Embryonic facial prominence (tissue), 1 donor: ENCODE measurements around the gene LENEP.

ENCODE experiments used
- DNase-seq: peaks from one replicate; pipeline ENCODE4 v3.0.0-alpha.2; 2016; ENCODE audit errors: extremely low spot score

LENEP gene

DNA sequence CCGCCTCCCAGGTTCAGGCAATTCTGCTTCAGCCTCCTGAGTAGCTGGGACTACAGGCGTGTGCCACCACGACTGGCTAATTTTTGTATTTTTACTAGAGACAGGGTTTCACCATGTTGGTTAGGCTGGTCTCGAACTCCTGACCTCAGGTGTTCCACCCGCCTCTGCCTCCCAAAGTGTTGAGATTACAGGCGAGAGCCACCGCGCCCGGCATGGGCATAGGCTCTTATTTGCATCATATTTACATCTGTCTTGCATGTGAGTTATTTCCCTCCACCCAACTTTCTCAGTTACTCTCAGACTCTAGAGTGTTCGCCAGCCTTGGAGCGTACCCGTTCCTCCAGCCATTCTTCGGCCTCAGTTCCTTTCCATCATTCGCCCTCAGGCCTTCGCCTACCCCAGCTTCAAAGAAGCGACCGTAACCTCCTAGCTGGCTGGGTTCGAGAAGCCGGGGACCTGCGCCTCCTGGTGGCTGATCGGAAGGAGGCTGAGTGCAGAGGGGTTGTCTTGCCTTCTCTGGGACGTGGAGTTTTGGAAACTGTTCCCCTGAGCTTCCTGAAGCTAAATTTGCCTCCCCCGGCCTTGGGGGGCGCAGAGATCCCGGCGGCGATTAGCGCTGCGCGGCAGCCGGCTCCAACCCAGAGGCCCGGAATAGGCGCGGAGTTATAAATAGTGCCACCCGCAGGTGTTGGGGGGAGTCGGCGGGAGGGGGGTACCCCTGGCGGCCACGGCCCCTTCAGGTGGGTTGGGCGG, 5.6 kb downstream of the LENEP start:
- DNase-seq, result peak; percentile 76

GRCh38 chr1:154999571-155000410, 6.4 kb downstream of the LENEP start:
- no peak for DNase-seq

DNA sequence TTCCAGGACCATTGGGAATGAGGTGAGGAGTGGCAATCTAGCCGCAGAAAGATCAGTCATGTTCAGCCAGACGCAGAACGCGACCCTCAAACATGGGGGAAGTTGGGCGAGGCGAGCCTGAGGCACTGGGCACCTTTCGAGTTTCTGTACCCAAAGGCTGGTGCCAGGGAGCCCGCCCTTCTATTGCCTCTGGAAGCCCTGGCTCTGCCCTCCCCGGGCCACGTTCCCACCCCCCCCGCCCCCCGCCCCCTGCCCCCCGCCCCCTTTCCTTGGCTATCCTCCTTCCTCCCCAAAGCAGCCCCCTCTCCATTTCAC, 7.0 kb downstream of the LENEP start:
- no peak for DNase-seq

DNA sequence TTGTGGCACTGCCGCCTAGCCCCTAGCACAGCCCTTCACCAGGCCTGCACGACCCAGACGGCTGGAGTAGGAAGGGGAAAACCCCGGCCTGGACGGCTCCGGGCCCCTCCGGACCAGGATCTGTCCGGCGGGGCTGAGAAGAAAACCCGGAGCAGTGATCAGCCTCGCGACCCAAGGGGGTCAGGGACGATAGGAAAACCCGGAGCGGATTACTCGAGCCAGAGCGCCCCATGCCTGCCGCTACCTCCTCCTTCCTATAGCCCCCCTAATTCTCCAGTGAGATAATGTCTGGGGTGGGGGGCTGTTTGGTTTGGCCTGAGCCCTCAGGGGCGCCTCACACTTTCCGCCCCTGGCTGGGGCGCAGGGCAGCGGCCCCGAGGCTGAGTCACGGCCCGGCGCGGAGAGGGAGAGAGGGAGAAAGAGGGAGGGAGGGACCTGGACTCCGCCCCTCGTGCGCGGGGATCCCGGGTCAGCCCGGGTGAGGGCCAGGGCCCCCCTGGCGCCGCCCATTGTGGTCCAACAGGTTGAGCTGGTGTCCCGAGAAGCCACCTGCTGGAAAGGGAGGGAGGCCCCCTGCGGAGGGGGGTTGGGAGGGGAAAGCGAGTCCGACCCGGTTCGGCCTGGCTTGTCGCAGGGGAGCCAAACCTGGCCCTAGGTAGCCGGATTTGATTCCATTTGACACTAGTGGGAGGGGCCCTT, 7.5 kb downstream of the LENEP start:
- DNase-seq, result peak; percentile 50

GRCh38 chr1:155001425-155001674, 8.0 kb downstream of the LENEP start:
- no peak for DNase-seq

- DNase-seq, result peak; percentile 97
Observed at GRCh38 chr1:155001675-155002463, 8.5 kb downstream of the LENEP start.

DNA sequence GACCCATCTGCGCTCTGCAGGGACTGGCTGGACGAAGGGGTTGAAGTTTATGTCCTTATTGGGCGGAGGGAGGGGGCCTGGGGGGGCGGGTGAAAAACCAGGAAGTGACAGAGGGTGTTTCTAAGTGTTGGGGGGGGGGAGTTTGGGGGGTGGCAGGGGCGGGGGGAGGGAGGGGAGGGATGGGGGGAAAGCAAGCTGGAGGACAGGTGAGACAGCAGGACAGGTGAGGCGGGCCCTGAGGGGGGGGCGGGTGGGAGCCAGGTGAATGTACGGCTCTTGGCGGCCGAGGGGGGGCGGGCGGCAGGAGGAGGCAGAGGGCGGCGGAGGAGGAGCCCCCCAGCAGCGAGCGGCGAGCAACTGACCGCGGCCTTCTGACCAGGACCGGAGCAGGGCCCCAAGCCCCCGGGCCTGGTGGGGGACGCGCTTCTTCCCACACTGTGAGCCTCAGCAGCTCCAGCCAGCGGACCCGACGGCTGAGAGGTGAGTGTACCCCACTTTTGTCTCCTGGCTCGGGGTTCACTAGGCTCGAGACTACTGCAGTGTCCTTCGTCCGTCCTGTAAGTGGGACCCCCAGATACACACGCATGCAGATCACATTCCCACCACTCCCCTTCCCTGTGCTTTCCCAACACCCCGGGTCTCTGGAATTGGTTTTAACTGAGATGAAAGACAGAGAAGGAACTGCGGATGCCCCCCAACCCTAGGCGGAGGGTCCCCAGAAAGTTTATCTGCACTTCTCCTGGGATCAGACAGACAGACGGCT, 9.3 kb downstream of the LENEP start, which contains the start of gene ZBTB7B:
TSS of gene ZBTB7B (plus strand) at position 339 of the 763 bp plus-strand sequence. CDS start 11,859 bp downstream, outside the sequence.
- no peak for DNase-seq

DNA sequence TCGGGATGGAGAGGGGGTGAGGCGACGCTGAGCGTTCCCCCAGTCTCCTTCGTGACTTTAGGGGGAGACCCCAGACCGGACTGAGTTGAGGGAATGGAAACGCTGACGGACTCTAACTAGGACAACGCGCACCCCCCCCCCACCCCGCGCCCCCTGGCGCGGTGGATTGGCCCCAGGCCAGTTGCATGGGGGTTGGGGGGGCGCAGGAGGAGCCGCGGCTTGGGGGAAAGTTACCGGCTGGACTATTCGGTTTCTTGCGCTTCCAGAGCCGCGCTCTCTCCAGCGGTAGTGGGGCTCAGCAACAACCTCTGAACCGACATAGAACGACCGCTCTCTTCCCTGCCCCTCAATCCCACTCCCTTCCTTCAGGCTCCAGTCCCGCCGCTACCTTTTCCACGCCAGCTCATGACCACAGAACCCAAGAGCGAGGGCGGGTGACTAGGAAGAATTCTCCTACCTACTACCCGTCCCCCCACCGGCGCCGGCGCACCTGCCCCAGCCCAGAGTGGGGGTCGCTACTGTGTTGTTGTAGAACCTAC, 9.9 kb downstream of the LENEP start:
- no peak for DNase-seq

DNA sequence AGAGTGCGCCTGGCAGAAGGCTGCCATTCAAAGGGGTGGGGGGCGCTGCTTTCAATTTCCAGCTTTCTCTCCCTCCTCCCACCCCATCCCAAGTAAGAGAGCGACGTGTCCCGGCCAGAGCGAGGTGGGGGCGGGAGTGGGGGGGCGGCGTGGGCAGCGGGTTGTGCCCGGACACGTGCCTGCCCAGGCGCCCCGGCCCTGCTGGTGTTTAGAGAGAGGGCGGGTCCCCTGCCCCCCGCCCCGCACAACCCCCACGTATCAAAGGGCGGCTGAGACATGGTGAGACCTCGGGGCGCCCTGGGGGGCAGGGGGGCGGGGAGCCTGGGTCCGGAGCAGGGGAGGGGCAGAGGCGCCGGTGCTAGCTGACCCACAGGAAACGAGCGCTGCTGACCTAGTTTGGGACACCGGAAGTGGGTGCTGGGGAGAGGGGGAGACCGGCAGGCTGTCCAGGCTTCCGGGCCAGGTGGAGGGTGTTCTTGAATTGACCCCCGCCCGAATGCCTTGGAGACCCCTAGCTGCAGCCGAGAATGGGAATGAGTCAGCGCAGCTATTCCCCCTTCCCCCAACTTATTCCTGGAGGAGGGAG, 10.5 kb downstream of the LENEP start:
- no peak for DNase-seq

- no peak for DNase-seq
Observed at GRCh38 chr1:155004352-155005075, 11.1 kb downstream of the LENEP start.

DNA sequence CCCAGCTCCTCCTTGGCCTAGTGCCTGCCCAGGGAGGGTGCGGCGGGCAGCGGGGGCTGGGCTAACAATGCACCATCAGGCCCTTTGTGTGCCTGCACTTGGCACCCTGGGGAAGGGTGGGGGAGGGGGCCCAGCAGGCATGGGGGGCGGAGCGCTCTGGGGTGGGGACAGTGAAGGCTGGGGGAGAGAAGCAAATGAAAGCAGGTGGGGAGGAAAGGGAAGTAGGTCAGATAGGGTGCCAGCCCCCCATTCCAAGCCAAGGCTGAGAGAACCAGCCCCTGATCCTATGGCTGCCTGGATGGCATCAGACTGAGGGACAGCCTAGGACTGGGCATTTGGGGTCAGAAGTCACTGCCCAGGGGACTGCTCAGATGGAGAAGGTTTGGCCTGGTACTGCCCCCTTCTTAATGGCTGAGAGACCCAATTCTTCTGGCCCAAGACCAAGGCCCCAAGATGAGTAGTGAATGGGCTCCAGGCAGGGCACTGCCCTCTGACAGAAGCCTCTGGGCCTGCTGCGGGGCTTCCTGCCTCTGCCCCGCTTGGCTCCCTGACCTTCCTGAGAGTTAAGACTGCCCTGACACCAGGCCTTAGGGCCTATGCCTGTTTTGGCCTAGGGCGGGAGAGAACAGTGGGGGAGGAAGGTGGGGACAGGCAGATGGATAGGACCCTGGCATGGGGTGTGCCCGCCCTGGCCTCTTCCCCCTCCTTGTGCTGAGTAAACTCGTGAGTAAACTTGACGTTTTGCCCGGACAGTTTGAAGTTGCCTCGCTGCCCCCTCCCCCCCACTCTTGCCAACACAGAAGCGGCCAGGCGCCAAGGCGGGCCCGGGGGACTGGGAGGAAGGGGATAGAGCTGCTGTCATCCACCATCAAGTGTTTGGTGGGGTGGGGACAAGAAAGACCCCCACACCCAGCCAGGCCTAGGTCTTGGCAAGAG, 12.0 kb downstream of the LENEP start:
- DNase-seq, result no peak

DNA sequence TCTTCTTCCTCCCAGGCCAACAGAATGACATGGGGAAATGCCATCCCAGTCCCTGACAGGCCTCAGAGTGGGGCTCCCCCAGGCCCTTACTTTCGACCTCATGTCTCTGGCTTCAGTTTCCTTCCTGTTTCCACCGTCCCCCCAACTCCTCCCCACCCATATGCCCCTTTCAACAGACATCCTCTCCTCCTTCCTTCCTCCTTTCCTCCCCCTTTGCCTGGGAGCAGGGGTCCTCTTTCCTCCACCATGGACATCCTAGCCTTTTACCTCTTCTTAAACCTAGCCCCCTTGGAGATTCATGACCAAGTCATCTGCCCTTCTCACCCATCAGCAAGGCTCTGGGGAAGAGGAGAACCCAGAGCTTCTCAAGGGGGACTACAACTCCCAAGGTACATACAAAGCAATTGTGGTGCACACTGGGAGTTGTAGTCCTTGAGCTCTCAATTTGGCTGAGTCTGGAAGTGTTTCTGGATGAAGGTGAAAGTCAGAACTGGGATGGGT, 13.3 kb downstream of the LENEP start:
- no peak for DNase-seq

- no peak for DNase-seq
Observed at GRCh38 chr1:155007251-155007828, 14.0 kb downstream of the LENEP start.

GRCh38 chr1:155008015-155008941, 14.9 kb downstream of the LENEP start:
- no peak for DNase-seq

DNA sequence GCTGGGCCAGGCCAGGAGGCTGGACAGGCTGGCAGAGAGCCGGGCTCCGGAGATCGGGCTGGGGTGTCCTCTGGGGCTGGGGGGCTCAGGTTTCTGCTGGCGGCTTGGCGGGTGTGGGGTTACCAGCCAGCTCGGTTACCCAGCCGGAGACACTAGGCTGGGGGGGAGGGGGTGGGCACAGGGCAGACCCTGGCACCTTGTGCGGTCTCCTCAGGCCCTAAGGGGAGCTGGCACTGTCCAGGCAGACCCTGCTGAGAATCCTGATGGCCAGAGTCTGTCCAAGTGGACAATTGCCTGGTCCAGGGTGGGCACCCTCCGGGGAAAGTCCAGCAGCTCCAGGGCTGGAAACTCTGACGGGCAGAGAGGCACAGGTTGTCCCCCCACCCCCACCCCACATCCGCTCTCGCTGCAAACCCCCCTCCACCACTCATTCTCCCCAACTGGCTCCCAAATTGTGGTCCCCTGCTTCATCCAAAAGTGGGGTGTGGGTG, 15.9 kb downstream of the LENEP start:
- no peak for DNase-seq

DNA sequence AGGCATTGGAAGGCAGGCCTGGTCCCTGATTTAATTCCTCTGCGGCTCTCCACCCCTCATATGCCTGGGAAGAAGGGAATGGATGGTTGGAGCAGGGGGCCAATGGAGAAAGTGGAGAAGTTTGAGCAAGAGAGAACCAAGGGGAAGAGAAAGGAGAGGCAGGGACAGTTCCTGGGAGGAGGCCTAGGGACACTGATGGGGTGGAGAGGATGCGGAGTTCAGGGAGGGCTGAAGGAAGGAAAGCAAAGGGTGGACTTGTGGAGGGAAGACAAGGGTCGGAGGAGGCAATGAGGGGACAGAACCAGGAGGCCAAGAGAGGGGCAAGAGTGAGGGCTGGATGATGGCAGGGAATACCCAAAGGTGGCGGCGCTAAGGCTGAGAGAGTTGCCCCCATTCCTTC, 16.4 kb downstream of the LENEP start:
- DNase-seq, result no peak
